HL-60 (cell line): ENCODE data around the gene NEGR1.

ENCODE experiments used
- DNase-seq, 2 experiments: peaks; one replicate each; pipeline ENCODE4 v3.0.0-alpha.2; 2010 to 2020; ENCODE audit warnings: low read depth in 1 of 2, low spot score in 1 of 2
- H3K27ac ChIP-seq: fragments of 250-450 bp; sonication (Bioruptor Pico); replicated peaks from 2 replicates; pipeline ENCODE4 v1.5.1; 2020; ENCODE audit warnings: mild to moderate bottlenecking, moderate library complexity
- H3K27me3 ChIP-seq: fragments of 250-450 bp; sonication (Bioruptor Pico); 2 replicates; pipeline ENCODE4 v1.5.1; 2021; ENCODE audit warnings: mild to moderate bottlenecking, moderate library complexity; ENCODE audit not compliant: insufficient read depth, poor library complexity, severe bottlenecking
- H3K4me3 ChIP-seq: replicated peaks from 2 replicates; pipeline ENCODE4 v1.5.1; 2011; ENCODE audit warnings: mild to moderate bottlenecking, control low read depth, low read length; ENCODE audit not compliant: insufficient read depth
- CTCF ChIP-seq: IDR thresholded peaks from one replicate; pipeline ENCODE4 v1.5.1; 2011; ENCODE audit warnings: low read length, control low read depth, inconsistent platforms; ENCODE audit not compliant: insufficient read depth
- GABPA ChIP-seq: IDR thresholded peaks from 2 replicates; pipeline ENCODE4 v1.6.1; 2012; ENCODE audit warnings: low read depth
- POLR2AphosphoS5 ChIP-seq: IDR thresholded peaks from 2 replicates; pipeline ENCODE4 v1.6.1; 2012; ENCODE audit warnings: low read depth
- REST ChIP-seq: IDR thresholded peaks from 2 replicates; pipeline ENCODE4 v1.6.1; 2012; ENCODE audit warnings: low read depth; ENCODE audit not compliant: insufficient replicate concordance
- SPI1 ChIP-seq: IDR thresholded peaks from 2 replicates; pipeline ENCODE4 v1.6.1; 2012; ENCODE audit warnings: low read depth, mild to moderate bottlenecking, borderline replicate concordance

NEGR1 gene

GRCh38 chr1:71435951-71436350 is 846.4 kb downstream of the NEGR1 start:
- Histone ChIP-seq H3K27me3 (no peaks in the 10 kb centered on the region), H3K27ac (no peak overlapping the region), H3K4me3 (no peak overlapping the region)
- TF ChIP-seq REST, result no peak
- TF ChIP-seq SPI1, result no peak
- no peak for TF ChIP-seq GABPA
- TF ChIP-seq POLR2AphosphoS5, result no peak
- no peak for TF ChIP-seq CTCF
- no peak for DNase-seq

GRCh38 chr1:71434240-71434639 is 848.1 kb downstream of the NEGR1 start:
- no peaks in the 10 kb centered on the region for H3K27me3 ChIP-seq
- no peak overlapping the region for H3K4me3 ChIP-seq
- no peak for DNase-seq
- TF ChIP-seq POLR2AphosphoS5 (no peak), CTCF (no peak), REST (no peak), SPI1 (no peak), GABPA (no peak)
- no peak overlapping the region for H3K27ac ChIP-seq

GRCh38 chr1:71428029-71428428 is 854.3 kb downstream of the NEGR1 start:
- no peak overlapping the region for H3K27ac ChIP-seq
- no peak overlapping the region for H3K4me3 ChIP-seq
- no peak for DNase-seq
- TF ChIP-seq CTCF (no peak), SPI1 (no peak), GABPA (no peak)
- no peaks in the 10 kb centered on the region for H3K27me3 ChIP-seq

GRCh38 chr1:71427066-71427465 is 855.3 kb downstream of the NEGR1 start:
- no peak for DNase-seq
- no peaks in the 10 kb centered on the region for H3K27me3 ChIP-seq
- H3K4me3 ChIP-seq, result no peak overlapping the region
- no peak overlapping the region for H3K27ac ChIP-seq
- TF ChIP-seq SPI1 (no peak), GABPA (no peak), CTCF (no peak), POLR2AphosphoS5 (no peak), REST (no peak)
